Astrocyte (in vitro differentiated cells and primary cell): ENCODE data around the gene VAMP1.

Source experiments
- EZH2 ChIP-seq: IDR thresholded peaks from 2 replicates; pipeline ENCODE4 v1.6.1; 2012; ENCODE audit warnings: mild to moderate bottlenecking, low read length, inconsistent platforms; ENCODE audit not compliant: insufficient read depth
- TF ChIP-seq, protein P1 (sequence below): IDR thresholded peaks from 2 replicates; pipeline ENCODE4 v1.5.1; 2011; ENCODE audit warnings: low read depth, mild to moderate bottlenecking, inconsistent platforms, low read length, moderate library complexity; ENCODE audit not compliant: insufficient read depth

DNA sequence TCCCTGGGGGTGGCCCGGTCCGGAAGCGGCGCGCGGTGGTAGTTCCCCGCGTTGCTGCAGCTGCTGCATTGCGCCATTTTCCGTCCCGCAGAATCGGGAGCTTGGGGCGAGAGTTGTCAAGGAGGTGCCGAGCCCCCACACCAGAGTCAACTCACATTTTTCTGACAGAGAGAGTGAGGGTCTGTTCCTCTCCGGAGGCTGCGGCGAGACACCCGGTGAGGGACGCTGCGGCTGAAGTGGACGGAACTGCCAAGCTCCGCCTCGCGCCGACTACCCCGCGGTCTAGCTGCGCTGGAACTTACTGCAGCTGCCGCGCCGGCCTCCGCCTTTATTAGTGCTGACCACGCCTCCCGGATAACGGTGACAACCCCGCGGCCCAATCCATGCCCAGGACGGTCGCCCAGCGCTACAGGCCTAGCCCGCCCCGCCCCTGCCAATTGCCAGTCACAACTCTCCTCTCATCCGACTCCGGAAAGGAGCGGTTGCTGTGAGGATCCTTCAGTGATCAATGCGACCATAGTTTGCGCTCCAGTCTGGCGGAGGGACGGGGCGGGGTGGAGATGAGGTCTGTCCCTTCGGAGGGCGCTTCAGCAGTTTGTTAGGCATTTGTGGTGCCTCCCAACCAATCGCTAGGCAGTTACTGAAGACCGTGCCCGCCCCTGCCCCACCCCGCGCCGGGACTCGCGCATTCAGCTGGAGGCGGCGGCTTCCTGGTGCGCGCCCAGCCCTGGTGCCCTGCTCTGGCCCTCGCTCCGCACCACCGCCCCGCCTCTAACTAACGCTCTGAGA, at the start of gene VAMP1:
- TF ChIP-seq, protein P1, sequence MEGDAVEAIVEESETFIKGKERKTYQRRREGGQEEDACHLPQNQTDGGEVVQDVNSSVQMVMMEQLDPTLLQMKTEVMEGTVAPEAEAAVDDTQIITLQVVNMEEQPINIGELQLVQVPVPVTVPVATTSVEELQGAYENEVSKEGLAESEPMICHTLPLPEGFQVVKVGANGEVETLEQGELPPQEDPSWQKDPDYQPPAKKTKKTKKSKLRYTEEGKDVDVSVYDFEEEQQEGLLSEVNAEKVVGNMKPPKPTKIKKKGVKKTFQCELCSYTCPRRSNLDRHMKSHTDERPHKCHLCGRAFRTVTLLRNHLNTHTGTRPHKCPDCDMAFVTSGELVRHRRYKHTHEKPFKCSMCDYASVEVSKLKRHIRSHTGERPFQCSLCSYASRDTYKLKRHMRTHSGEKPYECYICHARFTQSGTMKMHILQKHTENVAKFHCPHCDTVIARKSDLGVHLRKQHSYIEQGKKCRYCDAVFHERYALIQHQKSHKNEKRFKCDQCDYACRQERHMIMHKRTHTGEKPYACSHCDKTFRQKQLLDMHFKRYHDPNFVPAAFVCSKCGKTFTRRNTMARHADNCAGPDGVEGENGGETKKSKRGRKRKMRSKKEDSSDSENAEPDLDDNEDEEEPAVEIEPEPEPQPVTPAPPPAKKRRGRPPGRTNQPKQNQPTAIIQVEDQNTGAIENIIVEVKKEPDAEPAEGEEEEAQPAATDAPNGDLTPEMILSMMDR, result no peak
- no peak for TF ChIP-seq EZH2
